Activated CD8-positive, alpha-beta T cell treated with anti-CD3 and anti-CD28 coated beads for 36 hours (primary cell): ENCODE results near the gene SF3A2. TPM values are rescaled to one million over a fixed set of nuclear protein-coding genes. Genes with fewer than 3 reads are reported as not detected.

Experiments used
- ATAC-seq: fragments of 200-7000 bp; cut with Tn5 transposase; one replicate; pipeline ENCODE4 v1.10.0; 2021; ENCODE audit warnings: mild to moderate bottlenecking, moderate library complexity
- CTCF ChIA-PET: fragments of 350-600 bp; sonication (Branson Sonifier 250); formaldehyde crosslinking; loops from one replicate; lab custom pipeline; 2021; ENCODE audit warnings: antibody characterized with exemption; lab: Charles Lee
- POLR2A ChIA-PET: fragments of 350-600 bp; sonication (Branson Sonifier 250); formaldehyde crosslinking; loops from one replicate; lab custom pipeline; 2021; ENCODE audit warnings: antibody characterized with exemption; lab: Charles Lee
- DNase-seq: peaks from one replicate; pipeline ENCODE4 v3.0.0-alpha.2; 2020
- H3K27ac Mint-ChIP-seq: one replicate; pipeline ENCODE4 v1.8.0; 2021; ENCODE audit warnings: mild to moderate bottlenecking, mixed read lengths
- H3K27me3 Mint-ChIP-seq: one replicate; pipeline ENCODE4 v1.8.0; 2021; ENCODE audit warnings: mixed read lengths
- H3K36me3 Mint-ChIP-seq: one replicate; pipeline ENCODE4 v1.8.0; 2021; ENCODE audit warnings: low read depth, mixed read lengths
- H3K4me1 Mint-ChIP-seq: one replicate; pipeline ENCODE4 v1.8.0; 2021; ENCODE audit warnings: low read depth, mixed read lengths
- H3K4me3 Mint-ChIP-seq: one replicate; pipeline ENCODE4 v1.8.0; 2021; ENCODE audit warnings: mild to moderate bottlenecking, moderate library complexity, mixed read lengths
- H3K9me3 Mint-ChIP-seq: one replicate; pipeline ENCODE4 v1.8.0; 2021; ENCODE audit warnings: mixed read lengths
- intact Hi-C: fragments of 100-400 bp; cut with micrococcal nuclease; formaldehyde crosslinking; loops from one replicate; pipeline ENCODE4 v1.10.0; 2022
- total RNA-seq, 2 experiments: library from RNA; stranded (reverse); gene quantifications; one replicate each; pipeline ENCODE4 v1.2.3, GENCODE V29; 2021
- TF ChIP-seq, protein P1 (sequence below): fragments of 200-600 bp; IDR thresholded peaks from one replicate; pipeline ENCODE4 v1.8.0; 2022; ENCODE audit warnings: antibody characterized with exemption, mild to moderate bottlenecking

SF3A2 gene
- total RNA-seq, 2 experiments from 2014 or later, result 157 to 163 TPM

DNA sequence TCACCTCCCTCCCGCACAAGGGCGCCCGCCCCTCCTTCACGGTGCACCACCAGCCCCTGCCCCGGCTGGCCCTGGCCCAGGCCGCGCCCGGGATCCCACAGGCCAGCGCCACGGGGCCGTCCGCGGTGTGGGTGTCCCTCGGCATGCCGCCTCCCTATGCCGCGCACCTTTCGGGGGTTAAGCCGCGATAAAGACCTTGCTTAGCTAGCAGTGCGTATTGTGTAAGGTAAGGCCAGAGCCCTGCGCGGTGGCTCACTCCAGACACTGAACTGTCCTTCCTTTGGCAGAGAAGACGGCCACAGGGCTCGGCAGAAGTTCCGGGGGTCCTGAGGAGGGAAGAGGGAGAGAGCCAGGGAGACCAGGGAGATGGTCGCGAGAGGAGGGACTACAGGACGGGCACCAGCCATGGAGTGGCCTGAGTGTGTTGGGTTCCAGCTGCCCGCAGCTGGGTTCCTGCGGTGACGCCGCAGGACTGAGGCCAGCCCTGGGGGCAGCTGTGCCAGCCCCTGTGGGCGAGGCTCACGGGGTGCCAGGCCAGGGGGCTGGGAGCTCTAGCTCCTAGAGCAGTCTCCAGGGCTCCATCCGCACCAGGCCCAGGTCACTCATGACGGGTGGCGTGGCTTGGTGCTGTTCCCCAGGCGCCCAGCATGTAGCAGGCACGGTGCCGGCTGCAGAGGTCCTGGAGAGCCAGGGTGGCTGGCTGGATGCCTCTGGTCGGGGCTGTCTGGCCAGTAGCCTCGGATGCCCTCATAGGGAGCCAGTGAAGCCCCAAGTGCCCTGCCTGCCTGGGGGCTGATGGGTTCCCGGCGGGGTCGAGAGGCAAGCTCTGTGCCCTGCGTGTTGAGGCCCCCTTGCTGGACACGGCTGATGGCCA is 8.2 kb upstream of the SF3A2 start:
- ChIA-PET POLR2A (interaction anchor here (0.6 to 1.2 kb wide), 5 partner anchors 10 to 78 kb away, joined by 3 read pairs; no protein-coding TSS in a partner anchor), CTCF (no interaction called here)
- intact Hi-C loops, result no loop called here
- TF ChIP-seq, protein P1, sequence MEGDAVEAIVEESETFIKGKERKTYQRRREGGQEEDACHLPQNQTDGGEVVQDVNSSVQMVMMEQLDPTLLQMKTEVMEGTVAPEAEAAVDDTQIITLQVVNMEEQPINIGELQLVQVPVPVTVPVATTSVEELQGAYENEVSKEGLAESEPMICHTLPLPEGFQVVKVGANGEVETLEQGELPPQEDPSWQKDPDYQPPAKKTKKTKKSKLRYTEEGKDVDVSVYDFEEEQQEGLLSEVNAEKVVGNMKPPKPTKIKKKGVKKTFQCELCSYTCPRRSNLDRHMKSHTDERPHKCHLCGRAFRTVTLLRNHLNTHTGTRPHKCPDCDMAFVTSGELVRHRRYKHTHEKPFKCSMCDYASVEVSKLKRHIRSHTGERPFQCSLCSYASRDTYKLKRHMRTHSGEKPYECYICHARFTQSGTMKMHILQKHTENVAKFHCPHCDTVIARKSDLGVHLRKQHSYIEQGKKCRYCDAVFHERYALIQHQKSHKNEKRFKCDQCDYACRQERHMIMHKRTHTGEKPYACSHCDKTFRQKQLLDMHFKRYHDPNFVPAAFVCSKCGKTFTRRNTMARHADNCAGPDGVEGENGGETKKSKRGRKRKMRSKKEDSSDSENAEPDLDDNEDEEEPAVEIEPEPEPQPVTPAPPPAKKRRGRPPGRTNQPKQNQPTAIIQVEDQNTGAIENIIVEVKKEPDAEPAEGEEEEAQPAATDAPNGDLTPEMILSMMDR, result no peak
- Mint-ChIP-seq H3K27me3 (no peaks in the 10 kb centered on the region), H3K9me3 (no peaks in the 10 kb centered on the region), H3K4me1 (peaks cover 10% of the 10 kb centered on the region), H3K36me3 (peaks cover 41% of the 10 kb centered on the region), H3K27ac (no peak overlapping the region), H3K4me3 (no peak overlapping the region)
- DNase-seq (no peak), ATAC-seq (no peak)

DNA sequence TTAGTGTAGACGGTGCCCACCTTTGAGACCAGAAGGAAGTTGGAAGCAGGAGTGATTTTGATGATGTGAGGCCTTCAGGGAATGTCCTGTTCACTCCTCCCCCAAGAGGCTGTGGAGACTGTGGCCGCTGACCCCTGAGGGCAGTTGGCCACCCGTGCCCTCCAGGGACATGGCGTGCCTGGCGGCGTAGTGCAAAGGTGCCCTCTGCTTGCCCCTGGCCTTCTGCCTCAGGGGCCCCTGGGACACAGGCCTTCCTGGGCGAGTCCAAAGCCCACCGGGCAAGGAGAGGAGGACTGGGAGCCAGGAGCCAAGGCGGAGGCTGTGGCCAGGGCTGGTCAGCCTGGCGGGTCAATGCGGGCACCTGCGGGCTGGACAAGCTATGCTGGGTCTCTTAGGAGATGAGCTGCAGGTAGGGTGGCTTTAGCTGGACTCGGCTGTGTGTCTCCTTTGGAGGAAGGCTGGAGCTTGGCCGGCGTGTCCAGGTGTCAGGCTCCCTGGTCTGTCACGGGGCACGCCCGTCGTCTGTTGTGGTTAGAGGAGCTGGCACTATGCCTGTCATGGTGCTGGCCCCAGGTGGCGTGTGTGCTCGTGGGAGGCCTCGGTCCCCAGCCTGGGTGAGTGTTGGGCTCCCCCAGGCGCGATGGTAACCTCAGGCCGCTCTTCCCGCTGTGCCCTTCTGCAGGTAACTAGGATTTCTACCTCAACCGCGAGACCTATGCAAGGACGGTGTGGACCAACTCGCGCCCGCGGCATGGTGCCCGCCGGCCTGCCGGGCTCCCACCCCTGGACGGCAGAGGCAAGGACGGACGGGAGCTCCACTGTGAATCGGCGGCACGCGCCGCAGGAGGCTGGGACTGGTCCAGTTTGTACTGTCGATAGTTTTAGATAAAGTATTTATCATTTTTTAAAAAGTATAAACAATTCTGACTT is 7.3 kb upstream of the SF3A2 start:
- ATAC-seq, result no peak
- H3K4me3 Mint-ChIP-seq, result no peak overlapping the region
- H3K36me3 Mint-ChIP-seq, result peaks cover 41% of the 10 kb centered on the region
- H3K27ac Mint-ChIP-seq, result no peak overlapping the region
- POLR2A ChIA-PET, result interaction anchor here (0.6 to 1.3 kb wide), 6 partner anchors 9 to 79 kb away, joined by 3 to 4 read pairs (median 3); no protein-coding TSS in a partner anchor
- DNase-seq, result no peak
- intact Hi-C loops, result loop anchor here (10.0 kb wide), 1 partner anchor 55 kb away; no protein-coding TSS in a partner anchor
- TF ChIP-seq, protein P1, result no peak
- CTCF ChIA-PET, result no interaction called here
- no peaks in the 10 kb centered on the region for H3K9me3 Mint-ChIP-seq
- H3K27me3 Mint-ChIP-seq, result no peaks in the 10 kb centered on the region
- H3K4me1 Mint-ChIP-seq, result peaks cover 13% of the 10 kb centered on the region

DNA sequence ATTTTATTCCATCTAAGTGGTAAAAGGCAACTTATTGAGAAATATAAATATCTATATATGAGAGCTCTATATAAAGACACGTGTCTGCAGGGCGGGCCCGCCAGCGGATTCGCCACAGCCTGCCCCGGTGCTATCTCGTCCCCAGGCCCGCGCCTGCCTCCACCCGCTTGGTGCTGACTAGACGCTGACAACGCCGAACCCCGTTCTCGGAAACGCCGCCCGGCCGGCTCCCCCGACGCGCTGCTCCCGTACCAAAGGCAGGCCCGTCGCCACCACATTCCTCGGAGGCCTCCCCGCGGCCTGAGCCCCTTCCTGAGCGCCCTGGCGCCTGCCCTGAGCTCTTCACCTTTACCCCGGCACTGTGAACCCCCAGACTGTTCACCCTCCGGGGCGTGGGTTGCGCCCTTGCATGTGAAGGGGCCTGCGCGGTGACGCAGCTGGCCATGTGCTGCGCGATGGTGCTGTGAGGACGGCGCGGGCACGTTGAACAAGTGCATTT is 6.5 kb upstream of the SF3A2 start:
- no peaks in the 10 kb centered on the region for H3K27me3 Mint-ChIP-seq
- TF ChIP-seq, protein P1, result no peak
- peaks cover 15% of the 10 kb centered on the region for H3K4me1 Mint-ChIP-seq
- intact Hi-C loops, result loop anchor here (10.0 kb wide), 1 partner anchor 55 kb away; no protein-coding TSS in a partner anchor
- no peaks in the 10 kb centered on the region for H3K9me3 Mint-ChIP-seq
- no peak overlapping the region for H3K27ac Mint-ChIP-seq
- DNase-seq (no peak), ATAC-seq (no peak)
- CTCF ChIA-PET, result no interaction called here
- H3K36me3 Mint-ChIP-seq, result peaks cover 36% of the 10 kb centered on the region
- POLR2A ChIA-PET, result interaction anchor here (0.6 to 1.3 kb wide), 5 partner anchors 8 to 45 kb away, joined by 3 to 4 read pairs (median 3); no protein-coding TSS in a partner anchor
- H3K4me3 Mint-ChIP-seq, result no peak overlapping the region

DNA sequence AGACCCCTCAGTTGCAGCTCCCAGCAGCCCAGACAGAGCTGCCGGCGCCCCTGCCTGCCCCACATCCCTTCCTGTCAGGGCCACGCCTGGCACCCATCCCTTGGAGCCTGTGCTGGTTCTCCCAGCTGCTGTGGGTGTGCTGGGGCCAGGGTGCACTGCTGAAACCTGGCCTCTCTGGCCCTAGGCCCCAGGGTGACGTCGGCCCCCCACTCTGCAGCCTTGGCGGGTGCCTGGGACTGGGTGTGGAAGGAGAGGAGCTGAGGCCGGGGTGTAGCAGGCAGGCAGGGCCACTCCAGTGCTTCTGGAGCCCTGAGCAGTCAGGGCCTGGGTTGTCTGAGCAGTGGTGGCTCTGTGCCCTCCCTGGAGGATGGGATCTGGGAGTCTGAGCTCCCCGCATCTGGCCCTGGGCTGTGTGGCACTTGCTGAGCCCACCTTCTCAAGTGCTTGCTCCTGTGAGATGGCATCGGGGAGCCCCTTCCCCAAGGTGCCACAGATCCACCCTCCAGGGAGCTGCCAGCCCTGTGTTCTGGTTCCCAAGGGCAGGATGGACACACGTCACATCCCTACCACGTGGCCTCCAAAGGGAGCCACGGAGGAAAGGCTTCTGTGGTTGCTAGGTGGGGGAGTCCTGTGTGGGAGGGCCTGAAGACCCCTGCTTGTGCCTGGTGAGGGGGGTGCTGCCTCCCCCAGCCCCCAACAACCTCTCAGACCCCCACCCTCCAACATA is 5.7 kb upstream of the SF3A2 start:
- peaks cover 18% of the 10 kb centered on the region for H3K4me1 Mint-ChIP-seq
- no peaks in the 10 kb centered on the region for H3K27me3 Mint-ChIP-seq
- H3K4me3 Mint-ChIP-seq, result no peak overlapping the region
- ATAC-seq, result peak; percentile 5
- DNase-seq, result no peak
- H3K9me3 Mint-ChIP-seq, result no peaks in the 10 kb centered on the region
- CTCF ChIA-PET, result no interaction called here
- no peak overlapping the region for H3K27ac Mint-ChIP-seq
- intact Hi-C loops, result loop anchor here (10.0 kb wide), 1 partner anchor 56 kb away; no protein-coding TSS in a partner anchor
- POLR2A ChIA-PET, result interaction anchor here (0.8 to 1.4 kb wide), 5 partner anchors 9 to 59 kb away, joined by 3 to 6 read pairs (median 3); no protein-coding TSS in a partner anchor
- TF ChIP-seq, protein P1, result no peak
- peaks cover 36% of the 10 kb centered on the region for H3K36me3 Mint-ChIP-seq
